HEK293T (cell line): Measurements from ENCODE around the gene USP31.

ENCODE experiments used
- HDGF ChIP-seq: fragments of 450-650 bp; IDR thresholded peaks from 2 replicates; pipeline ENCODE4 v1.6.1; 2017; ENCODE audit warnings: antibody characterized with exemption, borderline replicate concordance
- NFRKB ChIP-seq: fragments of 450-650 bp; IDR thresholded peaks from 2 replicates; pipeline ENCODE4 v1.6.1; 2016; ENCODE audit warnings: mild to moderate bottlenecking, moderate library complexity
- TARDBP ChIP-seq: fragments of 450-650 bp; IDR thresholded peaks from 2 replicates; pipeline ENCODE4 v1.6.1; 2016

DNA sequence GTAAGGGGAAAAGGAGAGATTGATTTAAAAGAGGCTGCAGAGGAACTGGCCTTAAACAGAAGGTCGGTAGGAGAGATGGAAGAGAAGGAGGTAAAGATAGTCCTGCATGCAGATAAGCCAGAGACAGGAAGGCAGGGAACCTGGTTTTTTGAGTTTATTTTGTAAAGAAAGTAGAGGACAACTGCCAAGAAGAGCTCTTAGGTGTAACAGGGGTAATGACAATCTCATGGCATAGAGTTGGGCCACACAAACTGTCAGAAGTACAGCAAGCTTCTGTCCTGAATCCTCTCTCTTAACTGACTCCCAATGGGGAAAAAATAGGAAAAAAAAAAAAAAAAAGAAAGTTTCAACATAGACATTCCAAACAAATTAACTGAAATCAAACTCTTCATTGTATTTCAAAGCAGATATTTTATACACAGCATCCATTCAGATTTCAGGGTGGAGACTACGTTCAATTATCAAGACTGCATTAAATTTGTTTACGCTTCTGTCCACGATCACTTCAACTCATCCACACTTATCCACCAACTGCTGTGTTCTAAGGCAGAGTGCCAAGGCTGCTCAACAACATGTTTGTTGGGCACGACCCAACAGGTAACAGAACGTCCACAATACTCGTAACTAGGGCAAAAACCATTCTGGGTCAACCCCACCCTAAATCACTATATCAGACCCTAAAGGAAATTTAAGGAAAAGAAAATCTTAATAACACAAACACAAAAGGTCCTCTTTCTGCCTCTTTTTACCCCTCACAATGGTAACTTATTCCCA lies 34.9 kb downstream of the USP31 start:
- TF ChIP-seq NFRKB, result no peak
- TF ChIP-seq HDGF, result no peak
- no peak for TF ChIP-seq TARDBP
